ENCODE measurements around the gene NISCH. TPM values are rescaled to one million over a fixed set of nuclear protein-coding genes. Genes with fewer than 3 reads are reported as not detected.

NISCH gene
- total RNA-seq, 1 experiment from 2014 or later = 8.1 TPM

GRCh38 chr3:52456169-52456799, 880 bp downstream of the NISCH start:
- Histone ChIP-seq H3K9me3 (no peaks in the 10 kb centered on the region), H3K36me3 (peaks cover 9% of the 10 kb centered on the region), H3K4me3 (peak overlapping the region; percentile 80), H3K27me3 (no peaks in the 10 kb centered on the region)
- peak; percentile 37 for DNase-seq

- H3K36me3 ChIP-seq = peaks cover 9% of the 10 kb centered on the region
- H3K4me3 ChIP-seq = peak overlapping the region; percentile 80
- H3K9me3 ChIP-seq = no peaks in the 10 kb centered on the region
- H3K27me3 ChIP-seq = no peaks in the 10 kb centered on the region
- DNase-seq = no peak
Measured at GRCh38 chr3:52456800-52457183, 1.4 kb downstream of the NISCH start.

- peaks cover 9% of the 10 kb centered on the region for H3K36me3 ChIP-seq
- no peaks in the 10 kb centered on the region for H3K9me3 ChIP-seq
- no peaks in the 10 kb centered on the region for H3K27me3 ChIP-seq
- H3K4me3 ChIP-seq = no peak overlapping the region
- no peak for DNase-seq
Measured at GRCh38 chr3:52458031-52458760, 2.8 kb downstream of the NISCH start.

GRCh38 chr3:52458770-52459545, 3.6 kb downstream of the NISCH start:
- Histone ChIP-seq H3K9me3 (no peaks in the 10 kb centered on the region), H3K4me3 (no peak overlapping the region), H3K36me3 (peaks cover 9% of the 10 kb centered on the region), H3K27me3 (no peaks in the 10 kb centered on the region)
- no peak for DNase-seq

GRCh38 chr3:52461874-52462273, 6.5 kb downstream of the NISCH start:
- H3K9me3 ChIP-seq = no peaks in the 10 kb centered on the region
- DNase-seq = no peak
- H3K27me3 ChIP-seq = no peaks in the 10 kb centered on the region
- peaks cover 12% of the 10 kb centered on the region for H3K36me3 ChIP-seq
- no peak overlapping the region for H3K4me3 ChIP-seq

- Histone ChIP-seq H3K36me3 (peaks cover 8% of the 10 kb centered on the region), H3K9me3 (no peaks in the 10 kb centered on the region), H3K27me3 (no peaks in the 10 kb centered on the region), H3K4me3 (no peak overlapping the region)
- DNase-seq = no peak
Measured at GRCh38 chr3:52463416-52463815, 8.0 kb downstream of the NISCH start.

- Histone ChIP-seq H3K9me3 (no peaks in the 10 kb centered on the region), H3K36me3 (peaks cover 6% of the 10 kb centered on the region), H3K27me3 (no peaks in the 10 kb centered on the region), H3K4me3 (no peak overlapping the region)
- DNase-seq = peak; percentile 5
Measured at GRCh38 chr3:52468336-52468735, 12.9 kb downstream of the NISCH start.

- H3K36me3 ChIP-seq = peaks cover 6% of the 10 kb centered on the region
- H3K27me3 ChIP-seq = no peaks in the 10 kb centered on the region
- no peak for DNase-seq
- H3K4me3 ChIP-seq = no peak overlapping the region
- no peaks in the 10 kb centered on the region for H3K9me3 ChIP-seq
Measured at GRCh38 chr3:52469001-52469400, 13.6 kb downstream of the NISCH start.

- peaks cover 4% of the 10 kb centered on the region for H3K36me3 ChIP-seq
- H3K4me3 ChIP-seq = no peak overlapping the region
- DNase-seq = no peak
- H3K27me3 ChIP-seq = no peaks in the 10 kb centered on the region
- no peaks in the 10 kb centered on the region for H3K9me3 ChIP-seq
Measured at GRCh38 chr3:52470920-52471319, 15.5 kb downstream of the NISCH start.

- DNase-seq = peak; percentile 18
- Histone ChIP-seq H3K4me3 (no peak overlapping the region), H3K9me3 (no peaks in the 10 kb centered on the region), H3K27me3 (no peaks in the 10 kb centered on the region), H3K36me3 (peaks cover 3% of the 10 kb centered on the region)
Measured at GRCh38 chr3:52471371-52472238, 16.2 kb downstream of the NISCH start.

GRCh38 chr3:52472239-52473000, 17.0 kb downstream of the NISCH start:
- no peak for DNase-seq
- peaks cover 3% of the 10 kb centered on the region for H3K36me3 ChIP-seq
- H3K27me3 ChIP-seq = no peaks in the 10 kb centered on the region
- no peaks in the 10 kb centered on the region for H3K9me3 ChIP-seq
- H3K4me3 ChIP-seq = no peak overlapping the region

- Histone ChIP-seq H3K36me3 (peaks cover 3% of the 10 kb centered on the region), H3K9me3 (no peaks in the 10 kb centered on the region)
Measured at GRCh38 chr3:52473026-52473425, 17.6 kb downstream of the NISCH start.

GRCh38 chr3:52477076-52477795, 21.8 kb downstream of the NISCH start:
- no peak for DNase-seq
- Histone ChIP-seq H3K27me3 (no peaks in the 10 kb centered on the region), H3K9me3 (no peaks in the 10 kb centered on the region), H3K36me3 (peaks cover 3% of the 10 kb centered on the region), H3K4me3 (no peak overlapping the region)

More at GRCh38 chr3:52473026-52473425, 17.6 kb downstream of the NISCH start:
- no peak for DNase-seq
- Histone ChIP-seq H3K27me3 (no peaks in the 10 kb centered on the region), H3K4me3 (no peak overlapping the region)

GRCh38 chr3:52477796-52478095, 22.3 kb downstream of the NISCH start:
- Histone ChIP-seq H3K36me3 (no peaks in the 10 kb centered on the region; the same call in 1 of the 2 replicates), H3K4me3 (no peak overlapping the region), H3K9me3 (no peaks in the 10 kb centered on the region), H3K27me3 (no peaks in the 10 kb centered on the region)
- no peak for DNase-seq

- Histone ChIP-seq H3K36me3 (no peaks in the 10 kb centered on the region; the same call in 1 of the 2 replicates), H3K4me3 (no peak overlapping the region)
- no peak for DNase-seq
Measured at GRCh38 chr3:52479037-52479876, 23.9 kb downstream of the NISCH start.

More at GRCh38 chr3:52479037-52479876, 23.9 kb downstream of the NISCH start:
- Histone ChIP-seq H3K27me3 (no peaks in the 10 kb centered on the region), H3K9me3 (no peaks in the 10 kb centered on the region)
